OCI-M2 (cell line): ENCODE data around the gene EN2.

Experiments
- DNase-seq: peaks from one replicate; lab custom pipeline; 2025; ENCODE audit not compliant: unreplicated experiment; lab: John Stamatoyannopoulos, UW

EN2 gene

GRCh38 chr7:155484483-155485399, 26.8 kb downstream of the EN2 start:
- no peak for DNase-seq

DNA sequence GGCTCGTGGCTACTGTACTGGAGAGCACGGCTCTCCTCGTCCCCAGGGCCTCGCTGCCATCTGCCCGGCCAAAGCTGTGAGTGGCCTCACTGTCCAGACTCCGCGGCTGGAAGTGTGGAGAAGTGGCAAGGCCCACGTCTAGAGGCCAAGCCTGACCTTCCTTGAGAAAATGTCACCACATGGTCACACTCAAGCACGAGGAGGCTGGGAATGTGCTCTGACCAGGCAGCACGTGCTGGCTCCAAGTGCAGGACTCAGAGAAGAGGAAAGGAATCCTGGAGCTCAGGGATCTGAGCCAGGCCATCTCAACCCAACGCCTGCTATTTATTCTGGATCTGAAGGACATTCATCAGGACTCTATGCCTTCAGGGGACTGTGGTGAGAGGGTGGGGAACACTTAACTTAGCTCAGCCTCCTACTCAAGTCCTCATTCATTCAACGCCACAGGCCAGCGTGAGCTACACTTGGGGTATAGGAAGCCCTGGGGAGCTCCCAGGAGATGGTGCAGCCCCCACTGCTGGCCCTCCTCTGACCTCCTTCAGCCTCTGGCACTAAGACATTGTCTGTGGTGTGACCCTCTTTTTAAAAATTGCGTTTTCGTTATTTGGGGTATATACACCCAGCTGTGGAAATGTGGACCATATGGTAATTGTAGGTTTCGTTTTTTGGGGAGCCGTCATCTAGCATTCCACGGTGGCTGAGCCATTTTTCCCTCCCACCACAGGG, 29.0 kb downstream of the EN2 start:
- DNase-seq = no peak

- no peak for DNase-seq
Measured at GRCh38 chr7:155487509-155488482, 29.9 kb downstream of the EN2 start.

- no peak for DNase-seq
Measured at GRCh38 chr7:155488483-155489127, 30.7 kb downstream of the EN2 start.

- DNase-seq = no peak
Measured at GRCh38 chr7:155489158-155489840, 31.4 kb downstream of the EN2 start.

- no peak for DNase-seq
Measured at GRCh38 chr7:155489862-155490696, 32.1 kb downstream of the EN2 start.

DNA sequence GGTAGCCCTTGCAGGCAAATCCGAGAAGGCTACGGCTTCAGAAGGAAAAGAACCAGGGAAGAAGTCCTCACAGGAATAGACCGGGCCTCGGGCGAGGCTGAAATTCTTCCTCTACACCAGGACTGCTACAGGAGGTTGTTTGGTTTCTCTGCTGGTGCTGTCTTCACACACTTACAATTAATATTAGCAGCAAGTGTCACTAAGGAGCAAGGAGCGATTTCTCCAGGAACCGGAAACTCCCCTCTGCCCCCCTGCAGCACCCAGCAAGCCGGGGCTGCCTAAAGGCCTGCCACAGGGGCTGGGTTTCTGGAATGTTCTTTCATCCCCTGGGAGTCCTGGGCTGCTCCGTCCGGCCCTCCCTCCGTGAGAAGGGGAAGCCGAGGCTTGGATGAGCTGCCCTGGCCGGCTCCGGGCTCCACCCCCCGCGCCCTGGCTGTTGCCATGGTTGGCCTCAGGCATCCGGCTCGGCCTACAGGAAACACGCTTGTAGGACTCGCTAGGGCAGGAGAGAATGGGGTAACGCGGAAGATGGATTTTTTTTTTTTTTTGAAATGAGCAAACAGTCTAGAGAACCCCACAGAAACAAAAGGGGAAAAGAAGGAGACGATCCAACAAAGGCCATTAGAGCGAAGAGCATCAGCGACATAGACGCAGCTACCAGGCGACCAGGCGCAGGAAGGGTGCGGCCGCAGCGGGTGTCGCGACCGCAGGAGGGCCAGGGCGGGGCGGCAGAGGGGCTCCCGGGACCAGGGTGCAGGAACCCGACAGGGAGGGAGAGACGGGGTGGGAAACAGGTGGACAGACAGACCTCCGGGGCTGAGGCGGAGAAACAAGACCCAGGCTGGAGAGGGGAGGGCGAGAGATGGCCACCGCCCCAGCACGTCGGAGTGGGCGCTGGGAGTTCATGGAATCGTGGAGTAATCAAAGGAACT, 33.0 kb downstream of the EN2 start:
- DNase-seq = no peak

- DNase-seq = no peak
Measured at GRCh38 chr7:155491812-155492211, 33.9 kb downstream of the EN2 start.

DNA sequence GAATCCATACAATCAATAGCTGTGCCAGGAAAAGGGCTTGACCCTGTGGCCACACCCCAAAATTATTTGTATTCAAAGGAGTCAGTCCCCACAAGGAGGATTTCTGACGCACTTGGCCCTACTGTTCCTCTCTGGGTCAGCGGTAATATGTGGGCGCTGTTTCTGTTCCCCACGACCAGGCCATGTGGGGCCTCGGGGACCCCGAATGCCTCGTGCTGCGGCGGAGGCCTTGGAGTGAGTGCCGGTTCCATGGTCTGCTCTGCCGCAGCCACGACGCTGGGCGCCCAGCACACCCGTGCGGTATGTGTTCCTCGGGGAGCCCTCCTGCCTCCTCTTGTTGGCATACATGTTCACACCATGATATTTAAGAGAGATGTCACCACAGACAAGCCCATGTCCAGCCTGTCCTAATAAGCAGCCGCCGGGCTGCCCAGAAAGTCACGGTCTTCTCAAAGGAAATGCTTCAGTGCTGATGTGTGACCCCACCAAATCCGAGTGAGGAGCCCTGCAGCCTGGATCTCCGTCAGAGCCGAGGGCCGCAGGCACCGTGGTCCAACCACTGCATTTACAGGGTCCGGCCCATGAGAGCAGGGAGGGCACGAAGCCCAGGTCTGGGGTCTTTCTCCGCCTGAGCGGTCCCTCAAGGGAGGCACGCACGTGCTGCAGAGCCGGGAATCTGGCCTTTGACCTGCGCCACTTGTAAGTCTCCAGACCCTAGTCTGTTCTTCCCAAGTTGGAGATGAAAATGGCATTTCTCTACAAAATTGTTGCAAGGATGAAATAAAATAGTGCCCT, 36.0 kb downstream of the EN2 start:
- no peak for DNase-seq

GRCh38 chr7:155494551-155494950, 36.6 kb downstream of the EN2 start:
- DNase-seq = no peak

DNA sequence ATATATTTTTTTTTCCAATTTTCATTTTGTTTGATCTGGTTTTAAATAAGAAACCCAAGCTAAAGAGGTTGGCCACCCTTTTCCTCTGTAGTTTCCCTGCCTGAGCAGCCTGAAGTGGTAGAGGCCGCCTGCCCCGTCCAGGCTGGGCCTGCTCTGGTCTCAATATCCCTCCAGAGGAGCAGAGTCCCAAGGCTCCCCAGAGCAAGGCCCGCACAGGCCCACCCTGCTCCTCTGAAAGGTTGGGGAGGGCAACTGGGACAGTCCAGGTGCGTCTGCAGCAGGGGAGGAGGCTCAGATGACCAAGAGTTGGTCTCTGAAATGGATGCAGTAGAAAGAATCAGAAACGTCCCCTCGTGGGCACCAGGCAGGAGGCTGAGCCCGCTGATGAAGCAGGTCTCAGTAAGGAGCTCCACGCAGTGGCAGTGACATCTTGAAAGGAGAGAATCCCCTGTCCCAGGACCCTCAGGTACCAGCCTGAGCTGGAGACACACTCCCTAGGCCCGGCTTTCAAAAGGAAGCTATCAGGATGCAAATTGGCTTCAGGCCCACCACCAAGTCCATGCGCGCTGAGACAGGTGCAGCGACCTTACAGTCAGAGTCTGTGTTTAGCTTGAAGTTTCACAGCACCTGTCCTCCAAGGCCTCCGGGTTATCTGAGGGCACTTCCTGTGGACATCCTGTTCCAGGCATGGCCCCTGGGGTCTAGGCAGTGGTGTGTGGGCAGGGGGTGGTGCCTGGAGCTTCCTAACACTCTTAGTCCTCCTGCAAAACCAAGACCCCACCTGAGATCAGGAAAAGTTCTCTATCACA, 37.7 kb downstream of the EN2 start:
- DNase-seq = no peak

- DNase-seq = no peak
Measured at GRCh38 chr7:155496267-155497005, 38.5 kb downstream of the EN2 start.

DNA sequence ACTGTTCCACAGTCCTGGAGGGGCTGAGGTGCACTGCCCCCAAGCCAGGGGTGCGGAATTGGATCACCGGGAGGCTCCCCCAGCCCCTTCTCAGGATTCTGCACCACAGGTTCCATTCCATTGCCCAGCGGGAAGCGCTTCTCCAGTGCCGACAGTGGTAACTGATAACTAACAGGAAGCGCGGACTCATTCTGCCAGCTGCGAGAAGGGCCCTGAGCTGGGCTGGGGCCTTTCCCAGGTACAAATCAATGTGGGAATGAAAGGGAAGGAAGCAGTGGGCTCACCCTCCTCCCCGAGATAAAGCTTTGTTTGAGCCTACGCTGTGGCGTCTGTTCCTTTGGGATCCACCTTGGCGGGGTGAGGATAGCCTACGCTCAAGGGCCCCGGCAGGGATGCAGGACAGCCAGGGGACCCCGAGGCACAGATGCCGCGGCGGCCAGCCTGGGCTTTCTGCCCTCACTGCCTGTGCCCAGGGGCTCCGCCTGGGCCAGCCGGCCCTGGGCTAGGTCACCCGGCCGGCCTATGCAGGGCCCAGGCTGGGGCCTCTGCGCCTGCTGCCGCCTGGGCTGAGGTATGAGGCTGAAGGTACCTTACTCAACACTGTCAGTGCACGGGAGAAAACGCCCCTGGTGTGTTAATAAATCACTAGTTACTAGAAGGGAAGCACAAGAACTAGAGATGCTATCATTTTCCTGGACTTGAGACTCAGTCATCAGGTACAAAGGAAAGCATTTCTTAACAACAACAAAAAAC, 39.4 kb downstream of the EN2 start:
- DNase-seq = no peak

- DNase-seq = no peak
Measured at GRCh38 chr7:155505422-155505793, 47.5 kb downstream of the EN2 start.

GRCh38 chr7:155506854-155507337, 49.0 kb downstream of the EN2 start:
- DNase-seq = no peak
